Esophagus muscularis mucosa (tissue), 3 donors: ENCODE results near the gene TMEM134.

ENCODE experiments used
- CTCF ChIP-seq, 3 experiments: fragments of 200-600 bp in 2 of 3; fragments of 450-650 bp in 1 of 3; sonication (generic) in 2 of 3; IDR thresholded peaks; one replicate each; pipeline ENCODE4 v1.5.1; 2017 to 2019; ENCODE audit warnings: antibody characterized with exemption in 3 of 3, mild to moderate bottlenecking in 2 of 3, moderate library complexity in 1 of 3
- EP300 ChIP-seq: sonication (generic); formaldehyde crosslinking; IDR thresholded peaks from one replicate; pipeline ENCODE4 v1.6.1; 2017; ENCODE audit warnings: antibody characterized with exemption

GRCh38 chr11:67429038-67429668, 39.9 kb downstream of the TMEM134 start:
- TF ChIP-seq CTCF (IDR thresholded peaks at IDR 0.05) (no peak), EP300 (no peak)
